Astrocyte (in vitro differentiated cells and primary cell): ENCODE measurements around the gene SEC16B.
"Not testable (repeated sequence)": the region's sequence is repeated elsewhere in the genome, so short reads cannot be mapped to it uniquely, and the experiment has no call there.

Source experiments
- CTCF ChIP-seq: IDR thresholded peaks from 2 replicates; pipeline ENCODE4 v1.5.1; 2011; ENCODE audit warnings: low read depth, mild to moderate bottlenecking, inconsistent platforms, low read length, moderate library complexity; ENCODE audit not compliant: insufficient read depth
- EZH2 ChIP-seq: IDR thresholded peaks from 2 replicates; pipeline ENCODE4 v1.6.1; 2012; ENCODE audit warnings: mild to moderate bottlenecking, low read length, inconsistent platforms; ENCODE audit not compliant: insufficient read depth

GRCh38 chr1:177986281-177986680, 16.4 kb upstream of the SEC16B start:
- TF ChIP-seq EZH2, CTCF: not testable (repeated sequence)
